OCI-LY1 (cell line): ENCODE measurements around the gene FOXK2.

Source experiments
- H2AFZ ChIP-seq: fragments of 200-600 bp; sonication (generic), shearing (Covaris generic); 2 replicates; pipeline ENCODE4 v1.6.0; 2014; ENCODE audit warnings: antibody characterized with exemption, mild to moderate bottlenecking, low read length
- H3F3A ChIP-seq: fragments of 200-600 bp; sonication (generic), shearing (Covaris generic); 2 replicates; pipeline ENCODE4 v1.6.0; 2014; ENCODE audit warnings: mild to moderate bottlenecking, antibody characterized with exemption, low read length, moderate library complexity; ENCODE audit not compliant: insufficient read depth
- H3K27ac ChIP-seq: fragments of 200-600 bp; sonication (generic); 2 replicates; pipeline ENCODE4 v1.5.1; 2014; ENCODE audit warnings: low read length, mixed run types, mild to moderate bottlenecking, low read depth; ENCODE audit not compliant: poor library complexity, severe bottlenecking
- H3K27me3 ChIP-seq: fragments of 200-600 bp; sonication (generic); 2 replicates; pipeline ENCODE4 v1.6.0; 2014; ENCODE audit warnings: antibody characterized with exemption, mild to moderate bottlenecking, low read length, moderate library complexity; ENCODE audit not compliant: insufficient read depth
- H3K36me3 ChIP-seq: fragments of 200-600 bp; sonication (generic); 2 replicates; pipeline ENCODE4 v1.6.1; 2014; ENCODE audit warnings: mild to moderate bottlenecking, antibody characterized with exemption, low read length, moderate library complexity, mixed read lengths; ENCODE audit not compliant: insufficient read depth
- H3K4me1 ChIP-seq: fragments of 200-600 bp; sonication (generic); 2 replicates; pipeline ENCODE4 v1.5.1; 2014; ENCODE audit warnings: mild to moderate bottlenecking, low read length, moderate library complexity; ENCODE audit not compliant: insufficient read depth, severe bottlenecking
- H3K4me2 ChIP-seq: fragments of 200-600 bp; sonication (generic), shearing (Covaris generic); 2 replicates; pipeline ENCODE4 v1.6.1; 2014; ENCODE audit warnings: low read length
- H3K4me3 ChIP-seq: fragments of 200-600 bp; sonication (generic); 2 replicates; pipeline ENCODE4 v1.5.1; 2014; ENCODE audit warnings: low read length, low read depth, mild to moderate bottlenecking, mixed read lengths; ENCODE audit not compliant: poor library complexity, severe bottlenecking
- H3K79me2 ChIP-seq: fragments of 200-600 bp; shearing (Covaris generic); 2 replicates; pipeline ENCODE4 v1.6.1; 2016; ENCODE audit warnings: mixed run types, low read length, mixed read lengths; ENCODE audit not compliant: insufficient read depth
- H3K9ac ChIP-seq: fragments of 200-600 bp; sonication (generic), shearing (Covaris generic); 2 replicates; pipeline ENCODE4 v1.6.1; 2014; ENCODE audit warnings: mild to moderate bottlenecking, low read length, mixed read lengths
- H3K9me2 ChIP-seq: fragments of 200-600 bp; sonication (generic), shearing (Covaris generic); 2 replicates; pipeline ENCODE4 v1.6.1; 2014; ENCODE audit warnings: low read depth, mild to moderate bottlenecking, low read length, mixed read lengths
- H3K9me3 ChIP-seq: fragments of 200-600 bp; shearing (Covaris generic); 2 replicates; pipeline ENCODE4 v1.6.1; 2014; ENCODE audit warnings: low read length, mixed read lengths
- H4K20me1 ChIP-seq: fragments of 200-600 bp; sonication (generic), shearing (Covaris generic); 2 replicates; pipeline ENCODE4 v1.6.0; 2016; ENCODE audit warnings: mild to moderate bottlenecking, low read length; ENCODE audit not compliant: insufficient read depth
- CTCF ChIP-seq: fragments of 200-600 bp; sonication (generic), shearing (Covaris generic); IDR thresholded peaks from 2 replicates; pipeline ENCODE4 v1.5.1; 2017; ENCODE audit warnings: mild to moderate bottlenecking, antibody characterized with exemption, low read length, moderate library complexity, mixed read lengths
- EZH2 ChIP-seq: fragments of 200-600 bp; sonication (generic), shearing (Covaris generic); IDR thresholded peaks from 2 replicates; pipeline ENCODE4 v1.8.0; 2017; ENCODE audit warnings: borderline replicate concordance, mixed run types, mild to moderate bottlenecking, antibody characterized with exemption, low read length, moderate library complexity, mixed read lengths

FOXK2 gene

GRCh38 chr17:82639628-82640027 lies 120.1 kb downstream of the FOXK2 start:
- Histone ChIP-seq H3K4me3 (no peak overlapping the region), H2AFZ (no peak overlapping the region), H3K9me2 (no peaks in the 10 kb centered on the region), H3K4me1 (no peaks in the 10 kb centered on the region), H3K9ac (no peak overlapping the region), H3K27ac (no peak overlapping the region), H3K4me2 (no peak overlapping the region), H3F3A (no peaks in the 10 kb centered on the region), H4K20me1 (no peaks in the 10 kb centered on the region), H3K27me3 (no peaks in the 10 kb centered on the region), H3K9me3 (no peaks in the 10 kb centered on the region), H3K36me3 (peaks cover 79% of the 10 kb centered on the region), H3K79me2 (peaks cover 26% of the 10 kb centered on the region)
- TF ChIP-seq EZH2 (no peak), CTCF (no peak)

- Histone ChIP-seq H3K9ac (no peak overlapping the region), H3K4me2 (no peak overlapping the region), H3K27me3 (no peaks in the 10 kb centered on the region), H3K4me3 (no peak overlapping the region), H3K4me1 (no peaks in the 10 kb centered on the region), H2AFZ (no peak overlapping the region), H3K79me2 (peaks cover 22% of the 10 kb centered on the region), H4K20me1 (no peaks in the 10 kb centered on the region), H3F3A (no peaks in the 10 kb centered on the region), H3K36me3 (peaks cover 77% of the 10 kb centered on the region), H3K9me2 (no peaks in the 10 kb centered on the region), H3K9me3 (no peaks in the 10 kb centered on the region), H3K27ac (no peak overlapping the region)
- TF ChIP-seq CTCF (no peak), EZH2 (no peak)
Measured at GRCh38 chr17:82640036-82640435, 120.5 kb downstream of the FOXK2 start.

- Histone ChIP-seq H3K4me3 (no peak overlapping the region), H3K4me2 (no peak overlapping the region), H3K9me2 (no peaks in the 10 kb centered on the region), H2AFZ (no peak overlapping the region), H3K9ac (no peak overlapping the region), H3K4me1 (peaks cover 11% of the 10 kb centered on the region), H3K27ac (no peak overlapping the region), H3F3A (no peaks in the 10 kb centered on the region), H3K27me3 (no peaks in the 10 kb centered on the region), H3K36me3 (peaks cover 74% of the 10 kb centered on the region), H4K20me1 (no peaks in the 10 kb centered on the region), H3K79me2 (peaks cover 30% of the 10 kb centered on the region), H3K9me3 (no peaks in the 10 kb centered on the region)
- no peak for TF ChIP-seq EZH2
- no peak for TF ChIP-seq CTCF
Measured at GRCh38 chr17:82642022-82642421, 122.5 kb downstream of the FOXK2 start.
